ENCODE results near the gene COL4A1.

Gene COL4A1

DNA sequence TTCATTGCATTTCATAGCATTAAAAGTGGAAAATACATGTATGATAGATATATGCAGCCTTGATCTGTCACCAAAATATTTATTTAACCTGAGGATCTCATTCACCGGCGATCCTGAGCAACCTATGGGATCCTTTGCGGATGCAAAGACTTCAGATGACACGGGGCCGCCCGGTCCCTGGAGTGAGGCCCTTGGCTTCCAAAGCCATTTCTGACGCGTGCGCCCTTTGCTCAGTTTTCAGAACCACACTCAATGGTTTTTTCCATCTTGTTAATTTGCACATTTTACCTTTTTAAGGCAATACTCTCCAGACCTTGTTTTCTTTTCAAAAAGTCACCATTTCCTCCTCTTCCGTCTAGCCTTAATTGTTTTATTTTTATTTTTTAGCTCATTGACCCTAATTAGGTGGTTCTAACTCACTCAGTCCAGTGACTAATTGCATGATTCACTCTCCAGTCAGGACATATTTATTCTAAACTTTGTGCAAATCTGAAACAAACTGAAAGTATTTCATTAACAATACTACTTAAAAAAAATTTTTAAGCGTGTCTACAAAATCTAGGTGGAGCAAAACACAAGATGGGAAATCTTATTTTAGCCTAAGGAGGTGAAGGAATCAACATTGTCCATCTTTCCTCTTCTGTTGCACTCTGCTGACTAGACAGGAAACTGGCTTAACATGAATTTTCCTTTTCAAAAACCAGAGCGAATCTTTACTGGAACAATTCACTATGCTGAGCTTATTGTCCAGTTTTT, 47.9 kb downstream of the COL4A1 start:
- TF ChIP-seq, protein P1, sequence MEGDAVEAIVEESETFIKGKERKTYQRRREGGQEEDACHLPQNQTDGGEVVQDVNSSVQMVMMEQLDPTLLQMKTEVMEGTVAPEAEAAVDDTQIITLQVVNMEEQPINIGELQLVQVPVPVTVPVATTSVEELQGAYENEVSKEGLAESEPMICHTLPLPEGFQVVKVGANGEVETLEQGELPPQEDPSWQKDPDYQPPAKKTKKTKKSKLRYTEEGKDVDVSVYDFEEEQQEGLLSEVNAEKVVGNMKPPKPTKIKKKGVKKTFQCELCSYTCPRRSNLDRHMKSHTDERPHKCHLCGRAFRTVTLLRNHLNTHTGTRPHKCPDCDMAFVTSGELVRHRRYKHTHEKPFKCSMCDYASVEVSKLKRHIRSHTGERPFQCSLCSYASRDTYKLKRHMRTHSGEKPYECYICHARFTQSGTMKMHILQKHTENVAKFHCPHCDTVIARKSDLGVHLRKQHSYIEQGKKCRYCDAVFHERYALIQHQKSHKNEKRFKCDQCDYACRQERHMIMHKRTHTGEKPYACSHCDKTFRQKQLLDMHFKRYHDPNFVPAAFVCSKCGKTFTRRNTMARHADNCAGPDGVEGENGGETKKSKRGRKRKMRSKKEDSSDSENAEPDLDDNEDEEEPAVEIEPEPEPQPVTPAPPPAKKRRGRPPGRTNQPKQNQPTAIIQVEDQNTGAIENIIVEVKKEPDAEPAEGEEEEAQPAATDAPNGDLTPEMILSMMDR (IDR thresholded peaks at IDR 0.05; ENCODE audit: control insufficient read depth, insufficient read depth, low read depth, low read length, missing control alignments): no peak
- no peak for DNase-seq (ENCODE audit: low read depth)
- no peak overlapping the region; the same call in 1 of the 2 replicates for H3K4me3 ChIP-seq (ENCODE audit: control insufficient read depth, low read depth, low read length)

DNA sequence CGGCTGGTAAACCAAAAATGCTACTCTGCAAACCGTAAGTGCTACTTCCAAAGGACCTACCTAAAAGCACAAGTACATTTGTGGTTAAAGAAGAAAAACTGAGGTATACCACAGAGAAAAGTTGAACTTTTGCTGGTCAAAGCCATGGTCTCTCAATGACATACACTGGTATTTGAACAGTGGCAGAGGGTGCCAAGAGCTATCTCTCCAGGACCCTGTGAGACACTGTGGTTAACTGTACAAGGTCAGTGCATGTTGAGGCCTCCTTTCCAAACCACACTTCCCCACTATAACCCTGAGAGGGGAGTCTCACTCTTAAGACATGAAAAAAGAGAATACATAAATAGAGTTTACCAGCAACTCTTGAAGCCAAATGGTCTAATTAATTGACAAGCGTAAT, 49.5 kb downstream of the COL4A1 start:
- TF ChIP-seq, protein P1 (IDR thresholded peaks at IDR 0.05; ENCODE audit: control insufficient read depth, insufficient read depth, low read depth, low read length, missing control alignments): no peak
- no peak for DNase-seq (ENCODE audit: low read depth)
- H3K4me3 ChIP-seq (ENCODE audit: control insufficient read depth, low read depth, low read length): no peak overlapping the region

DNA sequence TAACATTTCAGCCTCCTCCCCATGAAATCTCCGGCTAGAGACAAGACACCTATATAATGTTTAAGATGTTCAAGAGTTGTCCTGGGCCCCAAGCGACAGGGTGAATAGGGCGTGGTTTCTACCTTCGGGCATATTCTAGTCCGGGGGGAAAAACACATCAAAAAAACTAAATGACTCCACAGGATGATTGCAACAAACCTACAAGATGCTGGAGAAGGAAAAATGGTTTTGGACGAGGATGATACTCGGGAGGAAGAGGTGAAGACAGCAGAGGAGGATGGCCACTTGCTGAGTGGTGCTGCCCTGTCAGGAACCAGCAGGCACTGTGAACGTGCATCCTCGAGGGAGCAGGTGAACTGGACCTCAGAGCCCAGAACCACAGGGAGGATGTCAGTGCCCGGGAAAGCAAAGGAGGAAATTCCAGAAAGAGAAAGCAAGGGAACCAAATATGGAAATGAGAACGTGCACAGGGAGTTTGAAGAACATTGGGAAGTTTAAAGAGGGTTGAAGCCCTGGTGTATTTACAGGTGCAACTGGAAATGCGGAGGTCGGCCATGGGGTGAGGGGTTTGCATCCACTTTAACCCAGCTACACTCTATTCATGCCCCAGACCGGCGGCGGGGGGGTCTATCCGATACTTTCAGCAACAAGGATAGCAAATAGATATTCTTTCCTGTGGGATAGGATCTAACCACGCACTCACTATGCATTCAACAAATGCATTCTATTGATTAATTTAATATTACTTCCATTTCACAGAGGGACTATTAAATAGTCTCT, 50.6 kb downstream of the COL4A1 start:
- DNase-seq (ENCODE audit: low read depth): no peak
- TF ChIP-seq, protein P1 (IDR thresholded peaks at IDR 0.05; ENCODE audit: control insufficient read depth, insufficient read depth, low read depth, low read length, missing control alignments): no peak
- H3K4me3 ChIP-seq (ENCODE audit: control insufficient read depth, low read depth, low read length): no peak overlapping the region

DNA sequence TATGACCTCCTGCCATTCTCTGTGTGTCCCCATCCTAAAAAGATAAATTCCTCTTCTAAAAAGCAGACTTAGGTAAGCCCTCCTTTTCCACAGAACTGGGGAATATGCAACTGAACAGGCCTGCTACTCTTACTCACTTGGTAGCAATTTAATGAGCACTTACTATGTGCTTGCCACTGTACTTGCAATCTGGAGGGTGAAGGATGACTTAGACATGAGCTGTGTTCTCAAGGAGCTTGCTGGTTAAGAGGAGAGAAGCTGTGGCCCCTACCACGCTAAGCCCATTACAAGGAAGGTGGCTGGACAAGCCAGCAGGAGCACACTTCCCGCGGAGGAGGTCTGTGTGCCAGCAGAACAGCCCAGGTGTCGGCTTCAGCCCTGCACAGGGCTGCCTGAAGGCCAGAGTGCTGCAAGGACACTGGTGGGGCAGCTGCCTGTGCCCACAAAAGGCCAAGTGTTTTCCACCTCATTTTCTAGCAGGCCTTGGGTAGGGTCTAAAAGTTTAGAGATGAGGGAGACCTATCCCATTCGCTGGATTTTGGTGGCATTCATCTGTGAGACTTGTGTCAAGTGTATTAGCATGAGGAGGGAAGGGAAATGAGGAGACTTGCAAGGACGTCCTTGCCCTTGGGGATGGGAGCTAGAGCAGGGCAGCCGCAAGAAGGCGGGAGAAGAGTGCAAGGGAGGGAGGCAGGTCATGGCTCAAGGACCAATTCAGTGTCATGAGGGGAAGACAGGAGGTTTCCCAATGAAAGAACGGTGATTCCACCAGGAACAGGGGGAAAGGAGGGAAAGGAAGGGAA, 52.0 kb downstream of the COL4A1 start:
- no peak for DNase-seq (ENCODE audit: low read depth)
- TF ChIP-seq, protein P1 (IDR thresholded peaks at IDR 0.05; ENCODE audit: control insufficient read depth, insufficient read depth, low read depth, low read length, missing control alignments): no peak

DNA sequence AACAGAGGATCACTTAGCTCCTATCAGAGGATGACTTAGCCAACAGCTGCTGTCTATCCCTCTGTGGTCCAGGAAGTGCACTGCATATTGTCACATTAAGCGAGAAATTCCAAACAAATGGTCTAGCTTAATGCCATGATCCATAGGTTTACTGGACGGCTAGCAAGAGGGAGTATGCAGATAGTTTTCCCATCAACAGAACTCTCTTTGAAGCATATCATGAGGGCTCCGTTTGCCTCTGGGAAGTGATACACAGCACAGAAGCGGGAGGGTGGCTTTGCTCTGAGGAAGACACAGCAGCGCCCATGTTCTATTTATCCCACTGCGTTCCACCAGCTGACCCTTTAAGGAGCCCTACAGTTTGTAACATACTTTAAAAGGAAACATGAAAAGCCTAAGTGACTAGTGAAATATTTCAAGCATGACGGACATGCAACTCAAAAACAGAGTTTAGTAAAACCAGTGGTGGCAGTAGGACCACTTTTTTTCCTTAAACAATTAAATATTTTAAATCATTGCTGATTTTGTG, 52.7 kb downstream of the COL4A1 start:
- TF ChIP-seq, protein P1 (IDR thresholded peaks at IDR 0.05; ENCODE audit: control insufficient read depth, insufficient read depth, low read depth, low read length, missing control alignments): no peak
- DNase-seq (ENCODE audit: low read depth): no peak
- no peak overlapping the region for H3K4me3 ChIP-seq (ENCODE audit: control insufficient read depth, low read depth, low read length)

More for the DNA sequence above, 52.0 kb downstream of the COL4A1 start:
- H3K4me3 ChIP-seq (ENCODE audit: control insufficient read depth, low read depth, low read length): no peak overlapping the region

GRCh38 chr13:110251193-110251819, 55.7 kb downstream of the COL4A1 start:
- TF ChIP-seq, protein P1 (IDR thresholded peaks at IDR 0.05; ENCODE audit: control insufficient read depth, insufficient read depth, low read depth, low read length, missing control alignments): no peak
- no peak overlapping the region for H3K4me3 ChIP-seq (ENCODE audit: control insufficient read depth, low read depth, low read length)
- DNase-seq (ENCODE audit: low read depth): no peak

Measured in AG09309 (cell line).